Muscle layer of colon (tissue), 2 donors: ENCODE data around the gene MAGEB6B.
"Not testable (repeated sequence)": the region's sequence is repeated elsewhere in the genome, so short reads cannot be mapped to it uniquely, and the experiment has no call there.

Source experiments
- H3K27ac ChIP-seq: one replicate; pipeline ENCODE4 v1.7.0; 2013; ENCODE audit warnings: low read depth, mild to moderate bottlenecking, low read length, moderate library complexity
- H3K27me3 ChIP-seq, 2 donors: one replicate each; pipeline ENCODE4 v1.7.0; 2013; ENCODE audit warnings: low read length in 2 of 2, mild to moderate bottlenecking in 2 of 2; ENCODE audit not compliant: insufficient read depth in 2 of 2, control insufficient read depth in 1 of 2
- H3K36me3 ChIP-seq: one replicate; pipeline ENCODE4 v1.7.0; 2013; ENCODE audit warnings: mild to moderate bottlenecking, low read length; ENCODE audit not compliant: insufficient read depth
- H3K4me1 ChIP-seq: one replicate; pipeline ENCODE4 v1.7.0; 2013; ENCODE audit warnings: mild to moderate bottlenecking, low read length; ENCODE audit not compliant: insufficient read depth
- H3K4me3 ChIP-seq, 2 donors: one replicate each; pipeline ENCODE4 v1.7.0; 2013; ENCODE audit warnings: low read length in 2 of 2, low read depth in 1 of 2, mild to moderate bottlenecking in 1 of 2, moderate library complexity in 1 of 2
- H3K9ac ChIP-seq: one replicate; pipeline ENCODE4 v1.7.0; 2013; ENCODE audit warnings: low read length
- H3K9me3 ChIP-seq: one replicate; pipeline ENCODE4 v1.7.0; 2013; ENCODE audit warnings: mild to moderate bottlenecking, low read length
- donor health status: abdominal sarcoma.
- donor health status: Adenocarcinoma of cecum.

MAGEB6B gene

GRCh38 chrX:26160301-26160700 is at the start of gene MAGEB6B:
MAGEB6B (plus strand) TSS chrX:26160601; CDS start chrX:26160601, 0 bp downstream.
- Histone ChIP-seq H3K27me3 (no peaks in the 10 kb centered on the region), H3K9ac (no peak within 1 kb of the TSS), H3K9me3 (no peaks in the 10 kb centered on the region), H3K27ac (no peak within 1 kb of the TSS), H3K4me1 (no peaks in the 10 kb centered on the region), H3K4me3 (no peak within 1 kb of the TSS), H3K36me3 (no peaks in the 10 kb centered on the region)

- Histone ChIP-seq H3K27ac (no peak within 1 kb of the TSS), H3K36me3 (no peaks in the 10 kb centered on the region), H3K4me3 (no peak within 1 kb of the TSS), H3K9me3 (no peaks in the 10 kb centered on the region), H3K4me1 (no peaks in the 10 kb centered on the region), H3K27me3 (no peaks in the 10 kb centered on the region), H3K9ac (no peak within 1 kb of the TSS)
These were observed 22.1 kb upstream of the MAGEB6B start, which contains the start of gene MAGEB18 for GRCh38 chrX:26138274-26138673. MAGEB18 (plus strand) TSS chrX:26138343; CDS start chrX:26138986, 643 bp downstream.

GRCh38 chrX:26146024-26146423 is 14.4 kb upstream of the MAGEB6B start:
- Histone ChIP-seq H3K4me1 (no peaks in the 10 kb centered on the region), H3K27me3 (no peaks in the 10 kb centered on the region), H3K4me3 (no peak overlapping the region), H3K9me3 (no peaks in the 10 kb centered on the region), H3K9ac (no peak overlapping the region), H3K36me3 (no peaks in the 10 kb centered on the region), H3K27ac (no peak overlapping the region)

GRCh38 chrX:26192204-26192603 is 31.8 kb downstream of the MAGEB6B start, which contains the start of gene MAGEB6:
MAGEB6 (plus strand) TSS chrX:26192440; CDS start chrX:26193847, 1,407 bp downstream.
- H3K27ac ChIP-seq, result no peak within 1 kb of the TSS
- no peak within 1 kb of the TSS for H3K4me3 ChIP-seq
- no peaks in the 10 kb centered on the region for H3K4me1 ChIP-seq
- no peaks in the 10 kb centered on the region for H3K36me3 ChIP-seq
- no peak within 1 kb of the TSS for H3K9ac ChIP-seq
- no peaks in the 10 kb centered on the region for H3K27me3 ChIP-seq
- no peaks in the 10 kb centered on the region for H3K9me3 ChIP-seq

GRCh38 chrX:26203561-26203960 is 43.2 kb downstream of the MAGEB6B start:
- H3K27ac ChIP-seq, result no peak overlapping the region
- H3K4me1 ChIP-seq, result no peaks in the 10 kb centered on the region
- H3K4me3 ChIP-seq, result no peak overlapping the region
- H3K36me3 ChIP-seq, result no peaks in the 10 kb centered on the region
- no peak overlapping the region for H3K9ac ChIP-seq
- H3K9me3 ChIP-seq, result no peaks in the 10 kb centered on the region
- no peaks in the 10 kb centered on the region for H3K27me3 ChIP-seq

- not testable (repeated sequence) for H3K27me3 ChIP-seq, H3K36me3 ChIP-seq, H3K27ac ChIP-seq, H3K9me3 ChIP-seq, H3K4me1 ChIP-seq, H3K4me3 ChIP-seq, H3K9ac ChIP-seq
These were observed 44.3 kb downstream of the MAGEB6B start for GRCh38 chrX:26204717-26205116.

- no peaks in the 10 kb centered on the region for H3K9me3 ChIP-seq
- no peaks in the 10 kb centered on the region for H3K36me3 ChIP-seq
- H3K27me3 ChIP-seq, result no peaks in the 10 kb centered on the region
- H3K27ac ChIP-seq, result no peak overlapping the region
- H3K4me1 ChIP-seq, result no peaks in the 10 kb centered on the region
- no peak overlapping the region for H3K9ac ChIP-seq
- H3K4me3 ChIP-seq, result no peak overlapping the region
These were observed 47.6 kb downstream of the MAGEB6B start for GRCh38 chrX:26208012-26208411.
